Activated naive CD4-positive, alpha-beta T cell treated with anti-CD3 and anti-CD28 coated beads for 36 hours (primary cell): ENCODE data around the gene SLC45A2. TPM values are rescaled to one million over a fixed set of nuclear protein-coding genes. Genes with fewer than 3 reads are reported as not detected.
"Not testable (repeated sequence)": the region's sequence is repeated elsewhere in the genome, so short reads cannot be mapped to it uniquely, and the experiment has no call there.

Source experiments
- CTCF ChIA-PET: fragments of 350-600 bp; sonication (Branson Sonifier 250); formaldehyde crosslinking; loops from one replicate; lab custom pipeline; 2021; ENCODE audit warnings: antibody characterized with exemption; lab: Charles Lee
- DNase-seq: peaks from one replicate; pipeline ENCODE4 v3.0.0-alpha.2; 2020
- H3K27ac Mint-ChIP-seq: one replicate; pipeline ENCODE4 v1.8.0; 2021; ENCODE audit warnings: mild to moderate bottlenecking, mixed read lengths
- H3K27me3 Mint-ChIP-seq: one replicate; pipeline ENCODE4 v1.8.0; 2021; ENCODE audit warnings: low read depth, mixed read lengths
- H3K36me3 Mint-ChIP-seq: one replicate; pipeline ENCODE4 v1.8.0; 2021; ENCODE audit warnings: low read depth, mixed read lengths
- H3K4me1 Mint-ChIP-seq: one replicate; pipeline ENCODE4 v1.8.0; 2021; ENCODE audit warnings: low read depth, mixed read lengths
- H3K4me3 Mint-ChIP-seq: one replicate; pipeline ENCODE4 v1.8.0; 2021; ENCODE audit warnings: mild to moderate bottlenecking, moderate library complexity, mixed read lengths
- H3K9me3 Mint-ChIP-seq: one replicate; pipeline ENCODE4 v1.8.0; 2021; ENCODE audit warnings: mixed read lengths
- intact Hi-C: fragments of 100-400 bp; cut with micrococcal nuclease; formaldehyde crosslinking; loops from one replicate; pipeline ENCODE4 v1.15.1; 2023
- total RNA-seq, 2 experiments: library from RNA; stranded (reverse); gene quantifications; one replicate each; pipeline ENCODE4 v1.2.3, GENCODE V29; 2021

The SLC45A2 gene
- total RNA-seq, 2 experiments from 2014 or later = not detected

GRCh38 chr5:33934176-33934575, 50.3 kb downstream of the SLC45A2 start:
- Mint-ChIP-seq H3K36me3 (no peaks in the 10 kb centered on the region), H3K27me3 (peaks cover 35% of the 10 kb centered on the region), H3K4me3 (no peak overlapping the region), H3K9me3 (no peaks in the 10 kb centered on the region), H3K4me1 (peaks cover 8% of the 10 kb centered on the region), H3K27ac (no peak overlapping the region)
- intact Hi-C loops = loop anchor here (1.0 to 5.0 kb wide), 5 partner anchors 83 to 498 kb away; partner anchors contain the start of gene TARS1
- no peak for DNase-seq
- CTCF ChIA-PET = interaction anchor here (0.7 to 3.3 kb wide), 16 partner anchors 11 to 507 kb away, joined by 3 to 21 read pairs (median 3); partner anchors contain the start of gene ADAMTS12

GRCh38 chr5:33933723-33934169, 50.7 kb downstream of the SLC45A2 start:
- CTCF ChIA-PET = interaction anchor here (0.7 to 3.3 kb wide), 11 partner anchors 24 to 506 kb away, joined by 3 to 21 read pairs (median 3); partner anchors contain the start of gene ADAMTS12
- Mint-ChIP-seq H3K4me3 (no peak overlapping the region), H3K9me3 (no peaks in the 10 kb centered on the region), H3K27ac (no peak overlapping the region), H3K27me3 (peaks cover 33% of the 10 kb centered on the region), H3K36me3 (no peaks in the 10 kb centered on the region), H3K4me1 (peaks cover 7% of the 10 kb centered on the region)
- intact Hi-C loops = loop anchor here (1.0 to 5.0 kb wide), 5 partner anchors 83 to 497 kb away; partner anchors contain the start of gene TARS1
- no peak for DNase-seq

DNA sequence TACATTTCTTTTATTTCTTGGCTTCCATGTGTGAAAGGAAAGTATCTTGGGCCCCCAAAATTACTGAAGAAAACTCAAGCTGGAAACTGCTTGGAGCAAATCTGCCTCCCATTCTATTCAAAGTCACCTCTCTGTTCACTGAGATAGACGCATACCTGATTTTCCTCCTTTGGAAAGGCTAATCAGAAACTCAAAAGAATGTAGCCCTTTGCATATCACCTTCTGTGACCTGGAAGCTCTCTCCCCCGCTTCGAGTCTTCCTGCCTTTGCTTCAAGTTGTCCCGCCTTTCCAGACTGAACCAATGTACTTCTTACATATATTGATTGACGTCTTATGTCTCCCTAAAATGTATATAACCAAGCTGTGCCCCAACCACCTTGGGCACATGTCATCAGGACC, 53.4 kb downstream of the SLC45A2 start:
- intact Hi-C loops = loop anchor here (5.0 kb wide), 1 partner anchor 89 kb away; no protein-coding TSS in a partner anchor
- H3K27me3 Mint-ChIP-seq = peaks cover 10% of the 10 kb centered on the region
- no peaks in the 10 kb centered on the region for H3K36me3 Mint-ChIP-seq
- H3K27ac Mint-ChIP-seq = no peak overlapping the region
- CTCF ChIA-PET = interaction anchor here (0.7 kb wide), 1 partner anchor 342 kb away, joined by 3 read pairs; no protein-coding TSS in a partner anchor
- no peak for DNase-seq
- H3K4me3 Mint-ChIP-seq = no peak overlapping the region
- H3K9me3 Mint-ChIP-seq = no peaks in the 10 kb centered on the region
- H3K4me1 Mint-ChIP-seq = no peaks in the 10 kb centered on the region

DNA sequence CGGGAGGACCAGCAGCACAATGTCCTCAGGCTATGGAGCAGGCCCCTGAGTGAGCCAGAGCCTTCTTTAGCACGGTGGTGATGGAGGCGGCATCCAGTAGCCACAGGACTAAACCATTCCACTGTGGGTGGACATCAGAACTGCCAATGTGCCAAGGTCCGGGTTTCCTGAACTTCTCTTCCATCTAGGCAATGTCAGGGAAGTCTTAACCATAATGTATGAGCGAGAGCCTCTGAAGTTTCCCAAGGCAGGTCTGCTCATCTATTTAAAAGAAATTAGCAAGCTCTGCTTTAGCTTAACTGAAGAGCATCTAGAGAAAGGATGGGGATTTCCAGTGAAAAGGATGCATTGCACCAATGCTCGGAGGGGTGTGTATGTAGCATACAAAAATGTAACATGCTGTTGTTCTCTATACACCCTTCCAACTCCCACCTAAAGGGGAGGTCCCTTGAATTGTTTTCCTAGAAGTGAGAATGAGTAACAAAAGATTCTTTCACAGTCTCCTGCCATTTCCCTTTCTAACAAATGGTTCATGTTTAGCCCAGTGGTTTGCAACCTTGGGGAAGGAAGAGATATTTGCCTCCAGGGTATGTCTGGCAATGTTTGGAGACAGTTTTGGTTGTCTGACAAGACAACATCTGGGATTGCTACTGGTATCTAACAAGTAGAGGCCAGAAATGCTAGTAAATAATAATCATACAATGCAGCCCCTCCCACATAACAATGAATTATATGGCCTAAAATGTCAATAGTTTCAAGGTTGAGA, 54.4 kb downstream of the SLC45A2 start:
- no peak for DNase-seq
- intact Hi-C loops = loop anchor here (5.0 kb wide), 1 partner anchor 88 kb away; no protein-coding TSS in a partner anchor
- Mint-ChIP-seq H3K36me3 (no peaks in the 10 kb centered on the region), H3K4me3 (no peak overlapping the region), H3K27me3 (no peaks in the 10 kb centered on the region), H3K9me3 (no peaks in the 10 kb centered on the region), H3K27ac (no peak overlapping the region), H3K4me1 (no peaks in the 10 kb centered on the region)
- CTCF ChIA-PET = interaction anchor here (1.1 kb wide), 1 partner anchor 341 kb away, joined by 3 read pairs; no protein-coding TSS in a partner anchor

GRCh38 chr5:33928283-33928682, 56.2 kb downstream of the SLC45A2 start:
- Mint-ChIP-seq H3K4me3 (no peak overlapping the region), H3K27me3 (peaks cover 1% of the 10 kb centered on the region), H3K27ac (no peak overlapping the region), H3K4me1 (no peaks in the 10 kb centered on the region), H3K9me3 (no peaks in the 10 kb centered on the region), H3K36me3 (no peaks in the 10 kb centered on the region)
- CTCF ChIA-PET = no interaction called here
- no peak for DNase-seq
- intact Hi-C loops = no loop called here

DNA sequence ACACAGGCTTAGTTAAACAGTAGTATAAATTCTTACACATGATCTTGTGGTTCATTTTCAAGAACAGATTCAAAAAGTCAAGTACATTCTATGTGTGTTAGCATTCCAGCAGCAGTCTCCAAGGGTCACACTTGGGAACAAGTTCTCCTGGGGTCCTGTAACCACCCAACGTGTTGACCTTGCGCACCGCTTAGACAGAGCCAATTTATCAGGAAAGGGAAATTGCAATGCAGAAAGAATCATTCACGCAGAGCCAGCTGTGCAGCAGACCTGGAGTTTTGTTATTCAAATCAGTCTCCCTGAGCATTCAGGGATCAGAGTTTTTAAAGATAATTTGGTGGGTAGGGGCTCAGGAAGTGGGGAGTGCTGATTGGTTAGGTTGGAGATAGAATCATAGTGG, 56.8 kb downstream of the SLC45A2 start:
- intact Hi-C loops = no loop called here
- Mint-ChIP-seq H3K4me1 (no peaks in the 10 kb centered on the region), H3K27me3 (peaks cover 2% of the 10 kb centered on the region), H3K27ac (no peak overlapping the region), H3K36me3 (no peaks in the 10 kb centered on the region), H3K9me3 (no peaks in the 10 kb centered on the region), H3K4me3 (no peak overlapping the region)
- CTCF ChIA-PET = no interaction called here
- DNase-seq = no peak

GRCh38 chr5:33925278-33925677, 59.2 kb downstream of the SLC45A2 start:
- DNase-seq = no peak
- intact Hi-C loops = no loop called here
- no peaks in the 10 kb centered on the region for H3K36me3 Mint-ChIP-seq
- H3K27me3 Mint-ChIP-seq = peaks cover 16% of the 10 kb centered on the region
- CTCF ChIA-PET = no interaction called here
- no peaks in the 10 kb centered on the region for H3K9me3 Mint-ChIP-seq
- H3K4me3 Mint-ChIP-seq = no peak overlapping the region
- H3K27ac Mint-ChIP-seq = no peak overlapping the region
- no peaks in the 10 kb centered on the region for H3K4me1 Mint-ChIP-seq

GRCh38 chr5:33921002-33921401, 63.5 kb downstream of the SLC45A2 start:
- no peak for DNase-seq
- no peaks in the 10 kb centered on the region for H3K36me3 Mint-ChIP-seq

DNA sequence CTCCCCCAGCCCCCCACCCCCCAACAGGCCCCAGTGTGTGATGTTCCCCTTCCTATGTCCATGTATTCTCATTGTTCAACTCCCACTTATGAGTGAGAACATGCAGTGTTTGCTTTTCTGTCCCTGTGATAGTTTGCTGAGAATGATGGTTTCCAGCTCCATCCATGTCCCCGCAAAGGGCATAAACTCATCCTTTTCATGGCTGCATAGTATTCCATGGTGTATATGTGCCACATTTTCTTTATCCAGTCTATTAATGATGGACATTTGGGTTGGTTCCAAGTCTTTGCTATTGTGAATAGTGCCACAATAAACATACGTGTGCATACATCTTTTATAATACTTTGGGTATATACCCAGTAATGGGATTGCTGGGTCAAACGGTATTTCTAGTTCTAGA, 69.6 kb downstream of the SLC45A2 start:
- CTCF ChIA-PET, H3K36me3 Mint-ChIP-seq, H3K27ac Mint-ChIP-seq, DNase-seq, intact Hi-C loops, H3K4me3 Mint-ChIP-seq, H3K4me1 Mint-ChIP-seq: not testable (repeated sequence)
- Mint-ChIP-seq H3K9me3 (peaks cover 31% of the 10 kb centered on the region), H3K27me3 (peaks cover 10% of the 10 kb centered on the region)

More at GRCh38 chr5:33921002-33921401, 63.5 kb downstream of the SLC45A2 start:
- Mint-ChIP-seq H3K4me3 (no peak overlapping the region), H3K27ac (no peak overlapping the region), H3K9me3 (peaks cover 26% of the 10 kb centered on the region), H3K4me1 (no peaks in the 10 kb centered on the region), H3K27me3 (peaks cover 22% of the 10 kb centered on the region)
- CTCF ChIA-PET = no interaction called here
- intact Hi-C loops = no loop called here

DNA sequence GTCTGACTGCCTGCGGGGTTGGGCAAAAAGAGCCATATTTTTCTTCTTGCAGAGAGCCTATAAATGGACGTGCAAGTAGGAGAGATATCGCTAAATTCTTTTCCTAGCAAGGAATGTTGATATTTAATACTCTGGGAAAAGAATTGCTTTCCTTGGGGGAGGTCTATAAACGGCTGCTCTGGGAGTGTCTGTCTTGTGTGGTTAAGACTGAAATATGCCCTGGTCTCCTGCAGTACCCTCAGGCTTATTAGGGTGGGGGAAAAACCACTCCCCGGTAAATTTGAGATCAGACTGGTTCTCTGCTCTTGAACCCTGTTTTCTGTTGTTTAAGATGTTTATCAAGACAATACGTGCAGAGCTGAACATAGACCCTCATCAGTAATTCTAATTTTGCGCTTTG, 78.2 kb downstream of the SLC45A2 start:
- H3K27ac Mint-ChIP-seq, H3K36me3 Mint-ChIP-seq, DNase-seq, H3K4me1 Mint-ChIP-seq, H3K4me3 Mint-ChIP-seq, intact Hi-C loops, CTCF ChIA-PET: not testable (repeated sequence)
- Mint-ChIP-seq H3K27me3 (peaks cover 20% of the 10 kb centered on the region), H3K9me3 (peaks cover 30% of the 10 kb centered on the region)

DNA sequence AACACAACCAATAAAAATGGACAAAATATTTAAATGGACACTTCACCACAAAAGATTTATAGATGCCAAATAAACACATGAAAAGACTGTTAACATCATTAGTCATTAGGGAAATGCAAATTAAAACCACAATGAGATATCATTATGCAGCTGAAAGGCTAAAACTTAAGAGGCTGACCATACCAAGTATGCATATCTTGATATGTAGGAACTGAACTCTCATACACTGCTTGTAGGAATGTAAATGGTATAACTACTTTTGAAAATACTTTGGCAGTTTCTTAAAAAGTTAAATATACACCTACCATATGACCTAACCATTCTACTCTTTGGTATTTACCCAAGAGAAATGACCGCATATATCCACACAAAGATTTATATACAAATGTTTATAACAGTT, 79.1 kb downstream of the SLC45A2 start:
- peaks cover 17% of the 10 kb centered on the region for H3K27me3 Mint-ChIP-seq
- no peak overlapping the region for H3K27ac Mint-ChIP-seq
- H3K36me3 Mint-ChIP-seq = no peaks in the 10 kb centered on the region
- intact Hi-C loops = no loop called here
- peaks cover 30% of the 10 kb centered on the region for H3K9me3 Mint-ChIP-seq
- H3K4me1 Mint-ChIP-seq = no peaks in the 10 kb centered on the region
- H3K4me3 Mint-ChIP-seq = no peak overlapping the region
- CTCF ChIA-PET = no interaction called here
- no peak for DNase-seq

DNA sequence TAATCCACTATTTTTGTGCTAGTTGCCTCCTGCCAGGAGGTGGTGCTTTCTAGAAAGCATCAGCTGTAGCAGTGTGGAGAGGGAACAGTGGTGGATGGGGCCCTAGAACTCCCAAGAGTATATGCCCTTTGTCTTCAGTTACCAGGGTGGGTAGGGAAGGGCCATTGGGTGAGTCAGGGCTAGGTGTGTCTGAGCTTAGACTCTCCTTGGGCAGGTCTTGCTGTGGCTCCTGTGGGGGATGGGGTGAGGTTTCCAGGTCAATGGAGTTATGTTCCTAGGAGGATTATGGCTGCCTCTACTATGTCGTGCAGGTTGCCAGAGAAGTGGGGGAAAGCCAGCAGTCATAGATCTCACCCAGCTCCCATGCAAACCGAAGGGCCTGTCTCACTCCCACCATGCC, 81.4 kb downstream of the SLC45A2 start:
- H3K4me1 Mint-ChIP-seq = no peaks in the 10 kb centered on the region
- intact Hi-C loops = no loop called here
- CTCF ChIA-PET = no interaction called here
- H3K4me3 Mint-ChIP-seq = no peak overlapping the region
- H3K27ac Mint-ChIP-seq = no peak overlapping the region
- H3K9me3 Mint-ChIP-seq = peaks cover 27% of the 10 kb centered on the region
- H3K27me3 Mint-ChIP-seq = peaks cover 9% of the 10 kb centered on the region
- no peaks in the 10 kb centered on the region for H3K36me3 Mint-ChIP-seq
- DNase-seq = no peak

DNA sequence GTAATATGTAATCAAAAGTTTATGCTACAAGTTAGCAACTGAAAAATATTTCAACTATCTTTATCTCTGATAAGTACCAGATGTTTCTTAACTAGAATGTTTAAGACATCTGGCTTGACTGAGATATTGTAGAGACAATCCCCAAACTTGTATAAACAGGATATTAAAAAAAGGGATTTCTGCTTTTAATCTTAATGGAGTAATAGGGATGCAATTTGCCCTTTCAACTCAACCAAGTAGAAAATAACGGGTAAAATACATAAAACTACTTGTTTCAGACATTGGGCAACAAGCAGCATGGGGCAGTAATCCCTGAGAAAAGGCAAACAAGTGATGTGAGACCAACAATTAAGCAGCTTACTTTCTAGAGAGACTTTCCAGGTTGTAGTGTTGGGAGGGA, 83.3 kb downstream of the SLC45A2 start:
- CTCF ChIA-PET = no interaction called here
- no peak for DNase-seq
- Mint-ChIP-seq H3K27ac (no peak overlapping the region), H3K4me1 (no peaks in the 10 kb centered on the region), H3K4me3 (no peak overlapping the region), H3K9me3 (peaks cover 16% of the 10 kb centered on the region), H3K36me3 (no peaks in the 10 kb centered on the region), H3K27me3 (peaks cover 9% of the 10 kb centered on the region)
- intact Hi-C loops = no loop called here
